Measurements from ENCODE around the gene GIGYF2. TPM values are rescaled to one million over a fixed set of nuclear protein-coding genes. Genes with fewer than 3 reads are reported as not detected.

GIGYF2 gene
- total RNA-seq, 1 experiment from 2014 or later = 40.4 TPM

- no peak overlapping the region for H3K27ac Mint-ChIP-seq (ENCODE audit: unreplicated experiment)
- H3K4me3 ChIP-seq (ENCODE audit: low read depth, low read length) = no peak overlapping the region
- ChIA-PET POLR2A (no interaction called here), CTCF (no interaction called here)
- TF ChIP-seq, protein P1, sequence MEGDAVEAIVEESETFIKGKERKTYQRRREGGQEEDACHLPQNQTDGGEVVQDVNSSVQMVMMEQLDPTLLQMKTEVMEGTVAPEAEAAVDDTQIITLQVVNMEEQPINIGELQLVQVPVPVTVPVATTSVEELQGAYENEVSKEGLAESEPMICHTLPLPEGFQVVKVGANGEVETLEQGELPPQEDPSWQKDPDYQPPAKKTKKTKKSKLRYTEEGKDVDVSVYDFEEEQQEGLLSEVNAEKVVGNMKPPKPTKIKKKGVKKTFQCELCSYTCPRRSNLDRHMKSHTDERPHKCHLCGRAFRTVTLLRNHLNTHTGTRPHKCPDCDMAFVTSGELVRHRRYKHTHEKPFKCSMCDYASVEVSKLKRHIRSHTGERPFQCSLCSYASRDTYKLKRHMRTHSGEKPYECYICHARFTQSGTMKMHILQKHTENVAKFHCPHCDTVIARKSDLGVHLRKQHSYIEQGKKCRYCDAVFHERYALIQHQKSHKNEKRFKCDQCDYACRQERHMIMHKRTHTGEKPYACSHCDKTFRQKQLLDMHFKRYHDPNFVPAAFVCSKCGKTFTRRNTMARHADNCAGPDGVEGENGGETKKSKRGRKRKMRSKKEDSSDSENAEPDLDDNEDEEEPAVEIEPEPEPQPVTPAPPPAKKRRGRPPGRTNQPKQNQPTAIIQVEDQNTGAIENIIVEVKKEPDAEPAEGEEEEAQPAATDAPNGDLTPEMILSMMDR (IDR thresholded peaks at IDR 0.05; ENCODE audit: insufficient read depth in 1 of 2, low read depth in 1 of 2, low read length in 1 of 2, severe bottlenecking in 1 of 2, unreplicated experiment in 1 of 2) = no peak
- no TSS peak for BruUV-seq (replicated peaks)
- no peaks in the 10 kb centered on the region for H3K4me1 Mint-ChIP-seq (ENCODE audit: low read depth, unreplicated experiment)
- no peaks in the 10 kb centered on the region for H3K4me1 ChIP-seq
- no peak overlapping the region for H3K4me3 Mint-ChIP-seq (ENCODE audit: unreplicated experiment)
- no peaks in the 10 kb centered on the region for H3K9me3 Mint-ChIP-seq (ENCODE audit: unreplicated experiment)
- no peaks in the 10 kb centered on the region for H3K36me3 ChIP-seq (ENCODE audit: control insufficient read depth, insufficient read depth, low read length)
- no peaks in the 10 kb centered on the region for H3K27me3 ChIP-seq (replicated peaks; ENCODE audit: control insufficient read depth, insufficient read depth, low read length)
- H3K36me3 Mint-ChIP-seq (ENCODE audit: insufficient read depth, unreplicated experiment) = no peaks in the 10 kb centered on the region
- no peaks in the 10 kb centered on the region for H3K27me3 Mint-ChIP-seq (ENCODE audit: insufficient read depth, unreplicated experiment)
- intact Hi-C loops (cut with micrococcal nuclease; ENCODE audit: unreplicated experiment) = no loop called here
- no peak for DNase-seq
- no peaks in the 10 kb centered on the region for H3K9me3 ChIP-seq
These were observed 195.1 kb downstream of the GIGYF2 start for GRCh38 chr2:232892221-232892620.

- intact Hi-C loops (cut with micrococcal nuclease; ENCODE audit: unreplicated experiment) = no loop called here
- no peak overlapping the region for H3K4me3 Mint-ChIP-seq (ENCODE audit: unreplicated experiment)
- Histone ChIP-seq H3K27me3 (replicated peaks; ENCODE audit: control insufficient read depth, insufficient read depth, low read length) (no peaks in the 10 kb centered on the region), H3K9me3 (no peaks in the 10 kb centered on the region), H3K4me1 (no peaks in the 10 kb centered on the region), H3K4me3 (ENCODE audit: low read depth, low read length) (no peak overlapping the region), H3K36me3 (ENCODE audit: control insufficient read depth, insufficient read depth, low read length) (no peaks in the 10 kb centered on the region)
- TF ChIP-seq, protein P1 (IDR thresholded peaks at IDR 0.05; ENCODE audit: insufficient read depth in 1 of 2, low read depth in 1 of 2, low read length in 1 of 2, severe bottlenecking in 1 of 2, unreplicated experiment in 1 of 2) = no peak
- BruUV-seq (replicated peaks) = no TSS peak
- H3K27ac Mint-ChIP-seq (ENCODE audit: unreplicated experiment) = no peak overlapping the region
- no peaks in the 10 kb centered on the region for H3K9me3 Mint-ChIP-seq (ENCODE audit: unreplicated experiment)
- POLR2A ChIA-PET = no interaction called here
- CTCF ChIA-PET = no interaction called here
- H3K27me3 Mint-ChIP-seq (ENCODE audit: insufficient read depth, unreplicated experiment) = no peaks in the 10 kb centered on the region
- H3K36me3 Mint-ChIP-seq (ENCODE audit: insufficient read depth, unreplicated experiment) = no peaks in the 10 kb centered on the region
- H3K4me1 Mint-ChIP-seq (ENCODE audit: low read depth, unreplicated experiment) = no peaks in the 10 kb centered on the region
- no peak for DNase-seq
These were observed 195.7 kb downstream of the GIGYF2 start for GRCh38 chr2:232892843-232893242.

DNA sequence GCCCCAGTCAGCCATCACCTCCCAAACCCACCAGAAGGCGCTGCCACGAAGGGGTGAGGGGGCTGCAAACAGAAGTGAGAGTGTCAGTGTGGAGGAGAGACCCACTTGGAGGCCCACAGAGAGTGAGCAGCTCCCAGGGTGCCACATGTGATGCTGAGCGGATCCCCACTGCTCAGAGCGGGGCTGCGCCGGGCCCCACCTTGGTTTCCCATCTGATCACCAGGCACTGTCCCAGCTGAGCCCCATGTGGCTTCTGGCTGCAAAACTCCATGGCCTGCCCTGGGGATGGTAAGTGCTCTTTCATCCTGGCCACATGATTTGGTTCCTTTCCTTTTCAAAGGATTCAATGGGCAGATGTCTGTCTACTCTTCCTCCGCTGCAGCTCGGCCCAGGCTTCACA lies 196.7 kb downstream of the GIGYF2 start:
- POLR2A ChIA-PET = no interaction called here
- Histone ChIP-seq H3K27me3 (replicated peaks; ENCODE audit: control insufficient read depth, insufficient read depth, low read length) (no peaks in the 10 kb centered on the region), H3K4me1 (no peaks in the 10 kb centered on the region), H3K9me3 (no peaks in the 10 kb centered on the region), H3K36me3 (ENCODE audit: control insufficient read depth, insufficient read depth, low read length) (no peaks in the 10 kb centered on the region), H3K4me3 (ENCODE audit: low read depth, low read length) (no peak overlapping the region)
- no peaks in the 10 kb centered on the region for H3K9me3 Mint-ChIP-seq (ENCODE audit: unreplicated experiment)
- no peak overlapping the region for H3K4me3 Mint-ChIP-seq (ENCODE audit: unreplicated experiment)
- TF ChIP-seq, protein P1 (IDR thresholded peaks at IDR 0.05; ENCODE audit: insufficient read depth in 1 of 2, low read depth in 1 of 2, low read length in 1 of 2, severe bottlenecking in 1 of 2, unreplicated experiment in 1 of 2) = no peak
- H3K27ac Mint-ChIP-seq (ENCODE audit: unreplicated experiment) = no peak overlapping the region
- no peak for DNase-seq
- H3K4me1 Mint-ChIP-seq (ENCODE audit: low read depth, unreplicated experiment) = no peaks in the 10 kb centered on the region
- no peaks in the 10 kb centered on the region for H3K27me3 Mint-ChIP-seq (ENCODE audit: insufficient read depth, unreplicated experiment)
- intact Hi-C loops (cut with micrococcal nuclease; ENCODE audit: unreplicated experiment) = no loop called here
- no TSS peak for BruUV-seq (replicated peaks)
- CTCF ChIA-PET = no interaction called here
- H3K36me3 Mint-ChIP-seq (ENCODE audit: insufficient read depth, unreplicated experiment) = no peaks in the 10 kb centered on the region
